Measurements from ENCODE around the gene MYO5C. TPM values are rescaled to one million over a fixed set of nuclear protein-coding genes. Genes with fewer than 3 reads are reported as not detected.

The MYO5C gene
- total RNA-seq, 2 experiments from 2014 or later: 1.6 to 4.1 TPM

DNA sequence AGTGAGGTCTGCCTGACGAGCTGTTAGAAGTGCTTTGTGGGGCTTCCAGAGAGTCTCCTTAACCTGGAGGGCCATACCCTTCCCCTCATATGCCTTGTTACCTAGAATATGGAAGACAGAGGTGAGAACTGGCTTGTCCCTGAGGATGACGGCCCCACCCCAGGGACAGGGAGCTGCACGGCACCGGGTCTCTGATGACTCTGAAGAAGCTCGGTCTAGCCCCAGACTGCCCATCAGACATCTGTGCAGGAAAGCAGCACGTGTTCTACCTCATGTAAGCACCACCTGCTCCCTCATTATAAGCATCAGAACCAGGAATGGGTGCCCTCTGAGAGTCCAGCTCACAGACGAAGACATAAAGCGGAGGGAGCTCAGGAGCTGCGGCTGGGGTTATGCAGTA is 18.0 kb downstream of the MYO5C start:
- no TSS peak for BruUV-seq (replicated peaks)

GRCh38 chr15:52276256-52276770 is 19.3 kb downstream of the MYO5C start:
- Histone ChIP-seq H3K4me3 (ENCODE audit: low read depth, low read length, poor library complexity, severe bottlenecking) (no peak overlapping the region), H3K27ac (ENCODE audit: low read depth, low read length, poor library complexity, severe bottlenecking) (no peak overlapping the region), H3K36me3 (ENCODE audit: insufficient read depth, low read length) (no peaks in the 10 kb centered on the region), H3K79me2 (ENCODE audit: insufficient read depth, low read depth, low read length) (no peaks in the 10 kb centered on the region), H3K9me3 (ENCODE audit: low read length) (no peaks in the 10 kb centered on the region), H2AFZ (ENCODE audit: low read length) (no peak overlapping the region), H4K20me1 (ENCODE audit: insufficient read depth, low read length) (no peaks in the 10 kb centered on the region), H3K4me1 (ENCODE audit: insufficient read depth, low read length, poor library complexity, severe bottlenecking) (no peaks in the 10 kb centered on the region), H3K9me2 (ENCODE audit: insufficient read depth, low read length) (no peaks in the 10 kb centered on the region), H3K4me2 (ENCODE audit: low read length) (no peak overlapping the region)
- intact Hi-C loops (cut with micrococcal nuclease; ENCODE audit: unreplicated experiment): no loop called here
- POLR2A ChIA-PET: no interaction called here
- DNase-seq (ENCODE audit: low spot score): no peak
- TF ChIP-seq EZH2phosphoT487 (IDR thresholded peaks at IDR 0.05; ENCODE audit: borderline replicate concordance, low read depth, low read length): no peak
- TF ChIP-seq, protein P1, sequence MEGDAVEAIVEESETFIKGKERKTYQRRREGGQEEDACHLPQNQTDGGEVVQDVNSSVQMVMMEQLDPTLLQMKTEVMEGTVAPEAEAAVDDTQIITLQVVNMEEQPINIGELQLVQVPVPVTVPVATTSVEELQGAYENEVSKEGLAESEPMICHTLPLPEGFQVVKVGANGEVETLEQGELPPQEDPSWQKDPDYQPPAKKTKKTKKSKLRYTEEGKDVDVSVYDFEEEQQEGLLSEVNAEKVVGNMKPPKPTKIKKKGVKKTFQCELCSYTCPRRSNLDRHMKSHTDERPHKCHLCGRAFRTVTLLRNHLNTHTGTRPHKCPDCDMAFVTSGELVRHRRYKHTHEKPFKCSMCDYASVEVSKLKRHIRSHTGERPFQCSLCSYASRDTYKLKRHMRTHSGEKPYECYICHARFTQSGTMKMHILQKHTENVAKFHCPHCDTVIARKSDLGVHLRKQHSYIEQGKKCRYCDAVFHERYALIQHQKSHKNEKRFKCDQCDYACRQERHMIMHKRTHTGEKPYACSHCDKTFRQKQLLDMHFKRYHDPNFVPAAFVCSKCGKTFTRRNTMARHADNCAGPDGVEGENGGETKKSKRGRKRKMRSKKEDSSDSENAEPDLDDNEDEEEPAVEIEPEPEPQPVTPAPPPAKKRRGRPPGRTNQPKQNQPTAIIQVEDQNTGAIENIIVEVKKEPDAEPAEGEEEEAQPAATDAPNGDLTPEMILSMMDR (conservative IDR thresholded peaks at IDR 0.05; ENCODE audit: low read length): no peak
- CTCF ChIA-PET (ENCODE audit: unreplicated experiment): interaction anchor here (0.7 kb wide), 1 partner anchor 20 kb away, joined by 3 read pairs; no protein-coding TSS in a partner anchor
- BruUV-seq (replicated peaks): no TSS peak

More for the DNA sequence above, 18.0 kb downstream of the MYO5C start:
- H3K4me3 ChIP-seq (ENCODE audit: low read depth, low read length, poor library complexity, severe bottlenecking): no peak overlapping the region
- no peaks in the 10 kb centered on the region for H4K20me1 ChIP-seq (ENCODE audit: insufficient read depth, low read length)
- no peaks in the 10 kb centered on the region for H3K79me2 ChIP-seq (ENCODE audit: insufficient read depth, low read depth, low read length)
- H3K9me3 ChIP-seq (ENCODE audit: low read length): no peaks in the 10 kb centered on the region
- CTCF ChIA-PET (ENCODE audit: unreplicated experiment): no interaction called here
- no peak overlapping the region for H3K27ac ChIP-seq (ENCODE audit: low read depth, low read length, poor library complexity, severe bottlenecking)
- no peaks in the 10 kb centered on the region for H3K9me2 ChIP-seq (ENCODE audit: insufficient read depth, low read length)
- no peaks in the 10 kb centered on the region for H3K36me3 ChIP-seq (ENCODE audit: insufficient read depth, low read length)
- intact Hi-C loops (cut with micrococcal nuclease; ENCODE audit: unreplicated experiment): no loop called here
- no peak overlapping the region for H2AFZ ChIP-seq (ENCODE audit: low read length)
- POLR2A ChIA-PET: interaction anchor here (0.6 to 1.2 kb wide), 3 partner anchors 9 to 37 kb away, joined by 4 to 8 read pairs (median 4); no protein-coding TSS in a partner anchor
- TF ChIP-seq EZH2phosphoT487 (IDR thresholded peaks at IDR 0.05; ENCODE audit: borderline replicate concordance, low read depth, low read length): no peak
- TF ChIP-seq, protein P1 (conservative IDR thresholded peaks at IDR 0.05; ENCODE audit: low read length): no peak
- no peak overlapping the region for H3K4me2 ChIP-seq (ENCODE audit: low read length)
- no peak for DNase-seq (ENCODE audit: low spot score)
- H3K4me1 ChIP-seq (ENCODE audit: insufficient read depth, low read length, poor library complexity, severe bottlenecking): no peaks in the 10 kb centered on the region

- intact Hi-C loops (cut with micrococcal nuclease; ENCODE audit: unreplicated experiment): no loop called here
Observed at GRCh38 chr15:52263563-52264282, 31.9 kb downstream of the MYO5C start.

More at GRCh38 chr15:52263563-52264282, 31.9 kb downstream of the MYO5C start:
- TF ChIP-seq EZH2phosphoT487 (IDR thresholded peaks at IDR 0.05; ENCODE audit: borderline replicate concordance, low read depth, low read length): no peak
- TF ChIP-seq, protein P1 (conservative IDR thresholded peaks at IDR 0.05; ENCODE audit: low read length): no peak
- no peak for DNase-seq (ENCODE audit: low spot score)
- Histone ChIP-seq H3K4me2 (ENCODE audit: low read length) (no peak overlapping the region), H3K27ac (ENCODE audit: low read depth, low read length, poor library complexity, severe bottlenecking) (no peak overlapping the region), H4K20me1 (ENCODE audit: insufficient read depth, low read length) (no peaks in the 10 kb centered on the region), H3K79me2 (ENCODE audit: insufficient read depth, low read depth, low read length) (no peaks in the 10 kb centered on the region), H3K9me3 (ENCODE audit: low read length) (no peaks in the 10 kb centered on the region), H3K4me3 (ENCODE audit: low read depth, low read length, poor library complexity, severe bottlenecking) (no peak overlapping the region), H3K36me3 (ENCODE audit: insufficient read depth, low read length) (no peaks in the 10 kb centered on the region), H3K9me2 (ENCODE audit: insufficient read depth, low read length) (no peaks in the 10 kb centered on the region), H3K4me1 (ENCODE audit: insufficient read depth, low read length, poor library complexity, severe bottlenecking) (peaks cover 14% of the 10 kb centered on the region), H2AFZ (ENCODE audit: low read length) (no peak overlapping the region)
- no TSS peak for BruUV-seq (replicated peaks)
- CTCF ChIA-PET (ENCODE audit: unreplicated experiment): interaction anchor here (1.0 kb wide), 1 partner anchor 203 kb away, joined by 3 read pairs; no protein-coding TSS in a partner anchor
- POLR2A ChIA-PET: interaction anchor here (0.7 kb wide), 1 partner anchor 13 kb away, joined by 5 read pairs; no protein-coding TSS in a partner anchor

Measured in OCI-LY7 (cell line).